Left ventricle myocardium superior (tissue), 1 donor: Measurements from ENCODE around the gene CTBP2. TPM values are rescaled to one million over a fixed set of nuclear protein-coding genes. Genes with fewer than 3 reads are reported as not detected.
A peak's percentile ranks its signal among the peaks of the same experiment; 100 is the strongest.

Source experiments
- ATAC-seq: fragments of 200-7000 bp; cut with Tn5 transposase; one replicate; pipeline ENCODE4 v1.9.1; 2020; ENCODE audit warnings: mild to moderate bottlenecking, moderate library complexity
- DNase-seq: peaks from one replicate; pipeline ENCODE4 v3.0.0-alpha.2; 2020
- intact Hi-C: fragments of 100-400 bp; cut with micrococcal nuclease; formaldehyde crosslinking; loops from one replicate; pipeline ENCODE4 v1.11.0; 2022
- total RNA-seq: library from RNA; stranded (reverse); fragmentation: NEBNext Ultra II Directional; extraction: Animal tissue kit (Norgen Biotek cat#: 25700); gene quantifications from one replicate; pipeline ENCODE4 v1.2.1, GENCODE V29; 2021
- donor health status: DM: no; HTN: yes; CAD: no; lungs with severe emphysema.

The CTBP2 gene
- total RNA-seq, 1 donor from 2014 or later: 29.3 TPM

- intact Hi-C loops: no loop called here
- no peak for DNase-seq
- no peak for ATAC-seq
These were observed 44.2 kb downstream of the CTBP2 start for GRCh38 chr10:125116041-125116649.

- no peak for ATAC-seq
- intact Hi-C loops: no loop called here
- no peak for DNase-seq
These were observed 45.0 kb downstream of the CTBP2 start for GRCh38 chr10:125115409-125115808.

GRCh38 chr10:125114761-125115391 is 45.5 kb downstream of the CTBP2 start:
- intact Hi-C loops: no loop called here
- DNase-seq: no peak
- ATAC-seq: peak; percentile 13

- intact Hi-C loops: no loop called here
- peak; percentile 31 for ATAC-seq
- DNase-seq: no peak
These were observed 46.5 kb downstream of the CTBP2 start for GRCh38 chr10:125113691-125114371.

GRCh38 chr10:125112697-125113494 is 47.5 kb downstream of the CTBP2 start:
- intact Hi-C loops: no loop called here
- ATAC-seq (no peak), DNase-seq (no peak)

- intact Hi-C loops: no loop called here
- no peak for DNase-seq
- ATAC-seq: no peak
These were observed 49.1 kb downstream of the CTBP2 start for GRCh38 chr10:125111118-125111727.

GRCh38 chr10:125107965-125108580 is 52.3 kb downstream of the CTBP2 start:
- intact Hi-C loops: no loop called here
- DNase-seq (no peak), ATAC-seq (no peak)

- no peak for DNase-seq
- intact Hi-C loops: no loop called here
- no peak for ATAC-seq
These were observed 53.0 kb downstream of the CTBP2 start for GRCh38 chr10:125107166-125107949.

GRCh38 chr10:125106586-125106985 is 53.8 kb downstream of the CTBP2 start:
- intact Hi-C loops: no loop called here
- ATAC-seq: no peak
- no peak for DNase-seq

GRCh38 chr10:125105706-125106255 is 54.6 kb downstream of the CTBP2 start:
- ATAC-seq (no peak), DNase-seq (no peak)
- intact Hi-C loops: no loop called here

- ATAC-seq (no peak), DNase-seq (no peak)
- intact Hi-C loops: no loop called here
These were observed 55.2 kb downstream of the CTBP2 start for GRCh38 chr10:125105155-125105554.

- no peak for DNase-seq
- intact Hi-C loops: no loop called here
- no peak for ATAC-seq
These were observed 55.8 kb downstream of the CTBP2 start for GRCh38 chr10:125104559-125104958.

GRCh38 chr10:125103924-125104323 is 56.4 kb downstream of the CTBP2 start:
- intact Hi-C loops: no loop called here
- ATAC-seq (no peak), DNase-seq (no peak)

- no peak for DNase-seq
- no peak for ATAC-seq
- intact Hi-C loops: no loop called here
These were observed 56.9 kb downstream of the CTBP2 start for GRCh38 chr10:125103466-125103865.

- ATAC-seq (no peak), DNase-seq (no peak)
- intact Hi-C loops: no loop called here
These were observed 57.5 kb downstream of the CTBP2 start for GRCh38 chr10:125102821-125103220.

- intact Hi-C loops: no loop called here
- ATAC-seq (peak; percentile 8), DNase-seq (no peak)
These were observed 58.1 kb downstream of the CTBP2 start for GRCh38 chr10:125102246-125102645.

GRCh38 chr10:125101581-125101980 is 58.8 kb downstream of the CTBP2 start:
- intact Hi-C loops: no loop called here
- ATAC-seq: no peak
- DNase-seq: no peak

- intact Hi-C loops: no loop called here
- ATAC-seq: no peak
- DNase-seq: no peak
These were observed 59.3 kb downstream of the CTBP2 start for GRCh38 chr10:125101049-125101448.
